GM23338 (cell line): Measurements from ENCODE around the gene CSF1R. TPM values are rescaled to one million over a fixed set of nuclear protein-coding genes. Genes with fewer than 3 reads are reported as not detected.

ENCODE experiments used
- ATAC-seq: fragments of 200-7000 bp; cut with Tn5 transposase; 3 replicates; pipeline ENCODE4 v1.9.1; 2020
- DNase-seq: peaks from one replicate; pipeline ENCODE4 v3.0.0-alpha.2; 2015; ENCODE audit warnings: low spot score
- H2AFZ ChIP-seq: fragments of 200-600 bp; sonication (generic); 2 replicates; pipeline ENCODE4 v1.8.0; 2016; ENCODE audit warnings: antibody characterized with exemption, mild to moderate bottlenecking, moderate library complexity
- H3F3A ChIP-seq: fragments of 200-600 bp; sonication (generic); replicated peaks from 2 replicates; pipeline ENCODE4 v1.8.0; 2017; ENCODE audit warnings: antibody characterized with exemption, mixed run types, low read depth
- H3K27ac ChIP-seq: fragments of 200-600 bp; sonication (generic); 2 replicates; pipeline ENCODE4 v1.6.1; 2016; ENCODE audit warnings: low read depth
- H3K27me3 ChIP-seq: fragments of 200-600 bp; sonication (generic); 2 replicates; pipeline ENCODE4 v1.8.0; 2016; ENCODE audit warnings: mild to moderate bottlenecking, mixed run types, moderate library complexity; ENCODE audit not compliant: insufficient read depth
- H3K36me3 ChIP-seq: fragments of 200-600 bp; sonication (generic); 2 replicates; pipeline ENCODE4 v1.8.0; 2016; ENCODE audit warnings: mild to moderate bottlenecking; ENCODE audit not compliant: insufficient read depth
- H3K4me1 ChIP-seq: fragments of 200-600 bp; sonication (generic); 2 replicates; pipeline ENCODE4 v1.8.0; 2016; ENCODE audit warnings: mild to moderate bottlenecking, moderate library complexity; ENCODE audit not compliant: insufficient read depth
- H3K4me2 ChIP-seq: fragments of 200-600 bp; sonication (generic); 2 replicates; pipeline ENCODE4 v1.7.1; 2017; ENCODE audit warnings: mixed run types
- H3K4me3 ChIP-seq: fragments of 200-600 bp; sonication (generic); 2 replicates; pipeline ENCODE4 v1.6.1; 2016; ENCODE audit warnings: mixed run types
- H3K79me2 ChIP-seq: fragments of 200-600 bp; sonication (generic); replicated peaks from 2 replicates; pipeline ENCODE4 v1.8.0; 2017; ENCODE audit warnings: mild to moderate bottlenecking; ENCODE audit not compliant: insufficient read depth
- H3K9me2 ChIP-seq: fragments of 200-600 bp; sonication (generic); 2 replicates; pipeline ENCODE4 v1.8.0; 2017; ENCODE audit not compliant: insufficient read depth
- H4K20me1 ChIP-seq: fragments of 200-600 bp; sonication (generic); replicated peaks from 2 replicates; pipeline ENCODE4 v1.8.0; 2017; ENCODE audit warnings: mild to moderate bottlenecking; ENCODE audit not compliant: insufficient read depth
- H3K27ac Mint-ChIP-seq: 2 replicates; pipeline ENCODE4 v1.8.0; 2020; ENCODE audit warnings: inconsistent platforms, mild to moderate bottlenecking, moderate library complexity, mixed read lengths
- H3K27me3 Mint-ChIP-seq: 3 replicates; pipeline ENCODE4 v1.8.0; 2022; ENCODE audit warnings: low read depth, mild to moderate bottlenecking, moderate library complexity, mixed read lengths, inconsistent platforms; ENCODE audit not compliant: insufficient read depth, poor library complexity
- H3K36me3 Mint-ChIP-seq: 3 replicates; pipeline ENCODE4 v1.8.0; 2021; ENCODE audit warnings: low read depth, mild to moderate bottlenecking, inconsistent platforms, moderate library complexity, mixed read lengths
- H3K4me1 Mint-ChIP-seq: 3 replicates; pipeline ENCODE4 v1.8.0; 2020; ENCODE audit warnings: mild to moderate bottlenecking, inconsistent platforms, mixed read lengths
- H3K4me3 Mint-ChIP-seq: 3 replicates; pipeline ENCODE4 v1.8.0; 2021; ENCODE audit warnings: moderate library complexity, mild to moderate bottlenecking, inconsistent platforms, mixed read lengths
- H3K9me3 Mint-ChIP-seq: 3 replicates; pipeline ENCODE4 v1.8.0; 2020; ENCODE audit warnings: moderate library complexity, mild to moderate bottlenecking, inconsistent platforms, mixed read lengths
- CREB1 ChIP-seq: fragments of 250-450 bp; sonication (Bioruptor Pico); IDR thresholded peaks from 2 replicates; pipeline ENCODE4 v1.5.0; 2020; ENCODE audit warnings: low read depth, mild to moderate bottlenecking, moderate library complexity
- CTCF ChIP-seq, 2 experiments: fragments of 200-600 bp in 1 of 2; sonication (generic) in 1 of 2; conservative IDR thresholded peaks; 2 replicates each; pipeline versions ENCODE4 v1.5.1 to v1.6.1; 2016 to 2017; ENCODE audit warnings: antibody characterized with exemption in 2 of 2, low read depth in 2 of 2, mild to moderate bottlenecking in 2 of 2, moderate library complexity in 1 of 2
- ETS1 ChIP-seq: IDR thresholded peaks from 2 replicates; pipeline ENCODE4 v1.6.1; 2016; ENCODE audit warnings: antibody characterized with exemption
- EZH2 ChIP-seq: fragments of 200-600 bp; sonication (generic); IDR thresholded peaks from one replicate; pipeline ENCODE4 v1.8.0; 2017; ENCODE audit warnings: antibody characterized with exemption, mild to moderate bottlenecking, low read depth; ENCODE audit not compliant: unreplicated experiment
- EZH2phosphoT487 ChIP-seq: fragments of 200-600 bp; sonication (generic); IDR thresholded peaks from one replicate; pipeline ENCODE4 v1.8.1; 2018; ENCODE audit warnings: antibody characterized with exemption; ENCODE audit not compliant: unreplicated experiment
- JUNB ChIP-seq: IDR thresholded peaks from one replicate; pipeline ENCODE4 v1.6.1; 2016; ENCODE audit warnings: antibody characterized with exemption; ENCODE audit not compliant: unreplicated experiment
- POLR2AphosphoS5 ChIP-seq: IDR thresholded peaks from 2 replicates; pipeline ENCODE4 v1.6.1; 2016; ENCODE audit warnings: antibody characterized with exemption, low read depth
- REST ChIP-seq: IDR thresholded peaks from one replicate; pipeline ENCODE4 v1.6.1; 2018; ENCODE audit warnings: antibody characterized with exemption; ENCODE audit not compliant: unreplicated experiment
- ZNF114 ChIP-seq: fragments of 250-450 bp; sonication (Bioruptor Pico); IDR thresholded peaks from 2 replicates; pipeline ENCODE4 v1.5.0; 2020; ENCODE audit warnings: mild to moderate bottlenecking, moderate library complexity
- ZNF331 ChIP-seq: fragments of 250-450 bp; sonication (Bioruptor Pico); IDR thresholded peaks from 2 replicates; pipeline ENCODE4 v1.5.0; 2020; ENCODE audit warnings: low read depth, mild to moderate bottlenecking, moderate library complexity
- ZNF462 ChIP-seq: fragments of 250-450 bp; sonication (Bioruptor Pico); IDR thresholded peaks from 2 replicates; pipeline ENCODE4 v1.5.0; 2020; ENCODE audit warnings: mild to moderate bottlenecking, moderate library complexity
- polyA plus RNA-seq: library from polyadenylated mRNA; unstranded; fragments of >200 nt; fragmentation: Nextera tagmentation; extraction: Ambion mirVana; gene quantifications from 2 replicates; pipeline ENCODE4 v1.2.1, GENCODE V29; 2016
- total RNA-seq: library from RNA; depleted of rRNA; stranded (reverse); fragments of >200 nt; shearing (Covaris generic); gene quantifications from 2 replicates; pipeline ENCODE4 v1.2.3, GENCODE V29; 2014

Gene CSF1R
- total and polyA plus RNA-seq, 2 experiments from 2014 or later = 0.21 TPM; not detected in 1

- H2AFZ ChIP-seq = no peak overlapping the region
These were observed 23.6 kb upstream of the CSF1R start for GRCh38 chr5:150109921-150110320.

More at GRCh38 chr5:150109921-150110320, 23.6 kb upstream of the CSF1R start:
- Histone ChIP-seq H3K36me3 (no peaks in the 10 kb centered on the region), H3K4me1 (no peaks in the 10 kb centered on the region), H3K27ac (no peak overlapping the region), H3K79me2 (no peaks in the 10 kb centered on the region), H3K4me3 (no peak overlapping the region), H3K27me3 (no peaks in the 10 kb centered on the region), H4K20me1 (no peaks in the 10 kb centered on the region), H3K4me2 (no peak overlapping the region), H3K9me2 (no peaks in the 10 kb centered on the region), H3F3A (no peaks in the 10 kb centered on the region)
- TF ChIP-seq JUNB (no peak), ZNF462 (CRISPR knock-in tag) (no peak), ZNF331 (CRISPR knock-in tag) (no peak), EZH2phosphoT487 (no peak), EZH2 (no peak), CREB1 (CRISPR knock-in tag) (no peak), POLR2AphosphoS5 (no peak), ZNF114 (CRISPR knock-in tag) (no peak), ETS1 (no peak), CTCF (conservative IDR thresholded peaks at IDR 0.05; ENCODE audit: low read depth in 2 of 2) (no peak), REST (no peak)
- H3K27ac Mint-ChIP-seq = no peak overlapping the region
- no peaks in the 10 kb centered on the region for H3K36me3 Mint-ChIP-seq
- H3K27me3 Mint-ChIP-seq = peaks cover 4% of the 10 kb centered on the region
- H3K9me3 Mint-ChIP-seq = no peaks in the 10 kb centered on the region
- ATAC-seq (no peak), DNase-seq (peak; percentile 32)
- H3K4me3 Mint-ChIP-seq = no peak overlapping the region
- H3K4me1 Mint-ChIP-seq = peaks cover 4% of the 10 kb centered on the region; the same call in 2 of the 3 replicates
